ENCODE measurements around the gene LPIN2.
"Not testable (repeated sequence)": the region's sequence is repeated elsewhere in the genome, so short reads cannot be mapped to it uniquely, and the experiment has no call there.

The LPIN2 gene

GRCh38 chr18:3052411-3052758 is 39.4 kb upstream of the LPIN2 start:
- DNase-seq (ENCODE audit: extremely low read depth, low read depth) = no peak
- no peak for TF ChIP-seq CTCF (IDR thresholded peaks at IDR 0.05; ENCODE audit: low read depth, low read length)

GRCh38 chr18:3051718-3052410 is 38.9 kb upstream of the LPIN2 start:
- DNase-seq (ENCODE audit: extremely low read depth, low read depth) = no peak
- TF ChIP-seq CTCF (IDR thresholded peaks at IDR 0.05; ENCODE audit: low read depth, low read length) = no peak

GRCh38 chr18:3049897-3050454 is 37.0 kb upstream of the LPIN2 start:
- not testable (repeated sequence) for DNase-seq (ENCODE audit: extremely low read depth, low read depth)

DNA sequence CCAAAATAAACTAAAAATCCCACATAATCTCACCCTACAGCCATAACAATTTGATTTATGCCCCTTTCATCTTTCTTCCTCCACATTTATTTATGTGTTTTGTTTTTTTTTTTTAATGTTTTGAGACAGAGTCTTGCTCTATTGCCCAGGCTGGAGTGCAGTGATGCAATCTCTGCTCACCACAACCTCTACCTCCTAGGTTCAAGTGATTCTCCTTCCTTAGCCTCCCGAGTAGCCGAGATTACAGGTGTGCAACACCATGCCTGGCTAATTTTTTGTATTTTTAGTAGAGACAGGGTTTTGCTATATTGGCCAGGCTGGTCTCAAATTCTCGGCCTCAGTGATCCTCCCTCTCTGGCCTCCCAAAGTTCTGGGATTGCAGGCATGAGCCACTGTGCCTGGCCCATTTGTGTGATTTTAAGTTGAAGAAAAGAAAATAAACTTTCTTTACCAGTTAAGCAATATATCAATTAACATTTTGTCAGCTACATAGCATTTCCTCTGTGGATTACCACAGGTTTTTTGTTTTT is 35.9 kb upstream of the LPIN2 start:
- DNase-seq (ENCODE audit: extremely low read depth, low read depth) = no peak

GRCh38 chr18:3048121-3048520 is 35.2 kb upstream of the LPIN2 start:
- no peak for DNase-seq (ENCODE audit: extremely low read depth, low read depth)
- TF ChIP-seq CTCF (IDR thresholded peaks at IDR 0.05; ENCODE audit: low read depth, low read length) = no peak

More for the DNA sequence above, 35.9 kb upstream of the LPIN2 start:
- no peak for TF ChIP-seq CTCF (IDR thresholded peaks at IDR 0.05; ENCODE audit: low read depth, low read length)

- TF ChIP-seq CTCF (IDR thresholded peaks at IDR 0.05; ENCODE audit: low read depth, low read length) = no peak
- DNase-seq (ENCODE audit: extremely low read depth, low read depth) = no peak
Measured at GRCh38 chr18:3046216-3046808, 33.4 kb upstream of the LPIN2 start.

DNA sequence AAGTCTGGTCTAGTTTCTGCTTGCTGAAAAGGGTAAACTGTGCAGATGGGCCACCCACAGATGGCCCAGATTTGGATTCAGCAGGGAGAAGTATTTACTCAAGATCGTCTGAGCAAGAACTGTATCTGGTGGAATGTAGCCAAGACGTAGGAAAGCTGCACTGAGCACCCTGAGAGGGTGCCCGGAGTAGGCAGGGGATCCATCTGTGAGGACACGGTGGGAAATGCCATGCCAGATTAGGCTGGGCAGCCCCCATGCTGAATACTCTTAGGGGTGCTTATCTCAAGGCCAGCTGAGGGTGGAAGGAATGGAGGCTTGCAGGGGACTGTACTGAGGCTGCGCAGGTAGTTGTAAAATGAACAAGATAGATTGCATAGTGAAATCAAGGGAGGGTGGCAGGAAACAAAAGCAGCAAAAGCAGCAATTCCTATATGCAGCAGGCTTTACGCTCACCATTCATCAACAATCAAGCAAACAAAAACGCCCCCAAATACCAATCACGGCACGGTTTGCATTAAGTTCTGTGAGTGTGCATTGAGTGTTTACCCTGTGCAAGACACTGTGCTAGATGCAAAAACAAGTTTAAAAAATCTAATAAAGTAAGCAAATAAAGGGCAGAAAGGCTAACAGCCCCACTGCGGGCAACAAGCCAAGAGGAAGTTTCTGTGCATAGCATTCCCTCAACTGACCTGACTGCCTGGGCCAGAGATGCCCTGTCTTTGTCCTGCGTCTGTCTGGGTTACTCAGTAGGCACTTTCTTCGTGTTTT is 32.2 kb upstream of the LPIN2 start:
- no peak for TF ChIP-seq CTCF (IDR thresholded peaks at IDR 0.05; ENCODE audit: low read depth, low read length)
- no peak for DNase-seq (ENCODE audit: extremely low read depth, low read depth)
